Activated gamma-delta T cell treated with Interleukin-2 at 50 U/mL for 16 hours (primary cell): Measurements from ENCODE around the gene PARK7.

Experiments used
- DNase-seq: peaks from one replicate; pipeline ENCODE4 v3.0.0-alpha.2; 2020

PARK7 gene

DNA sequence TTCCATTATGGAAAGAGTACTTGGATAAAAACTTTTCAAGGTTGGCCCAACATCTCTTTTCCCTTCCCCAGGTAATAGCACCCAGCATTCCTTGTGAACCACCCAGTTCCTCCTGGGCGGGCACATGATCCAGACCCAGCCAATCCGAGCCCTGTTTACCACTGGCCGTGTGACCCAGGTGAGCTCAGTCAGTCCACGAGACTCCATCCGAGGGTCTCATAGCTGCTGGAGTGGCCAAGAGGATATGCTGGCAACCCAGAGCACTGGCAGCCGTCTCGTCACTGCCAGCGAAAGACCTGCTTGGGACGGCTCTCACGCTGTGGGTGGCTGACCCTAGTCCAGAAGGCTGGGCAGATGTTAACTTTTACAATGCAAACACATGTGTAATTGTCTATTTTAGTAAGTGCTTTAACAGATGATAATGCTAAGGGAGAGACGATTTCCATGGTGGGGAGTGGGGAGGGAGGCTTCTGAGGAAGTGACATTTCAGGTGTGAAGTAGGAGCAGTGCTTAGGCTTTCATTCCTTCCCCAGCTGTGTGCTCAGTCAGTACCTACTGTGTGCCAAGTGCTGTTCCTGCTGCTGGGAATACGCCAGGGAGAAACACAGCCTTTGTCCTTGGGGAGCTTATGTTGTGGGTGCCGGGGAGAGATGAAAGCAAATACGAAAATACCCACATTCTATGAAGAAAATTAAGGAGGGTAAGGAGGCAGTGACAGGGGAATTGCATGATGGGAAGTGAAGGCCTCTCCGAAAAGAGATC, 24.5 kb downstream of the PARK7 start:
- no peak for DNase-seq

GRCh38 chr1:7987528-7987927, 26.0 kb downstream of the PARK7 start:
- DNase-seq = no peak

DNA sequence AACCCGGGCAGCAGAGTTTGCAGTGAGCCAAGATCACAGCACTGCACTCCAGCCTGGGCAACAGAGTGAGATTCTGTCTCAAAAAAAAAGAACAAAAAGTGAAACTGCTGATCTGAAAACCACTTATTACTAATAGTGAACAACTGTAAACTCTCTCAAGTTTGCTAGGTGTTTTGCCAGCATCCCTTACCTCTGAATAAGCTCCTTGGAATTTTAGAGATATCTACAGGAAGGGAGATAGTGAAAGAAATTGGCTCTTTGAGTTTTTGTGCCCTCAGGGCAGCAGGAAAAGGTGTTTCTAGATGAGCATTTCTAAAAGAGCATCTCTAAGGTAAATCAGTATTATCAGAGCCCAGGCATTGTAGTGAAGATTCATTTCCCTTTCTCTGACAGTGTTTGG, 27.1 kb downstream of the PARK7 start:
- no peak for DNase-seq

GRCh38 chr1:7989762-7990428, 28.4 kb downstream of the PARK7 start:
- no peak for DNase-seq

GRCh38 chr1:7991504-7992440, 30.3 kb downstream of the PARK7 start:
- DNase-seq = no peak

DNA sequence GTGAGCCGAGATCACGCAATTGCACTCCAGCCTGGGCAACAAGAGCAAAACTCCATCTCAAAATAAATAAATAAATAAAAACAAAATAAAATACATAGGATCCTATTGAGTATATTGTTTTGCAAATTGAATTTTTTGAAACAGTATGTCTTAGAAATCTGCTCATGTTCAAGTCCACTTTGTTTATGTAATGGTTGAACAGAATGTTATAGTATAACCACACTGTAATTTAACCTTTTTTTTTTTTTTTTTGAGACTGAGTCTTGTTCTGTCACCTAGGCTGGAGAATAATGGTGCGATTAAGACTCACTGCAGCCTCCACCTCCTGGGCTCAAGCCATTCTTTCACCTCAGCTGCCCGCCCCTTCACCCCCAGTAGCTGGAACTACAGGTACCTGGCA, 31.4 kb downstream of the PARK7 start:
- DNase-seq = no peak

DNA sequence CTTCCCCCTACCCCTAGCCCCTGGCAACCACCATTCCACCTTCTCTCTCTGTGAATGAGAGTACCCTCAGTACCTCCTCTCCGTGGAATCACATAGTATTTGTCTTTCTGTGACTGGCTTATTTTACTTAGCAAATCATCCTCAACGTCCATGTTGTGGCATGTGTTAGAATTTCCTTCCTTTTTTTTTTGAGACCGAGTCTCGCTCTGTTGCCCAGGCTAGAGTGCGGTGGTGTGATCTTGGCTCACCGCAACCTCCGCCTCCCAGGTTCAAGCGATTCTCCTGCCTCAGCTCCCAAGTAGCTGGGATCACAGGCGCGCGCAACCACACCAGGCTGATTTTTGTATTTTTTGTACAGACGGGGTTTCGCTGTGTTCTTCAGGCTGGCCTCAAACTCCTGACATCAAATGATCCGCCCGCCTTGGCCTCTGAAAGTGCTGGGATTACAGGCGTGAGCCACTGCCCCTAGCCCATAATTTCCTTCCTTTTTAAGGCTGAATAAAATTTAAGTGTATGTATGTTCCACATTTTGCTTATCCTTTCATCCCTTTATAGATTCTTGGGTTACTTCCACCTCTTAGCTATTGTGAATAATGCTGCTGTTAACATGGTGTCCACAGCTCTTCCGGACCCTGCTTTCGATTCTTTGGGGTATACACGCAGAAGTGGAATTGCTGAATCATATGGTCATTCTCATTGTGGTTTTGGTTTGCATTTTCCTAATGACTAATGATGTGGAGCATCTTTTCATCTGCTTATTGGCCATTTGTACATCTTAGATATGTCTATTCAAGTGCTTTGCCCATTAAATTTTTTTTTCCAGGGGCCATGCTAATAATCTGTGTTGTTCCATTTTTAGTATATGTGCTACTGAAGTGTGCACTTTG, 32.3 kb downstream of the PARK7 start:
- no peak for DNase-seq

GRCh38 chr1:7994827-7995226, 33.3 kb downstream of the PARK7 start:
- no peak for DNase-seq

GRCh38 chr1:7995437-7995836, 33.9 kb downstream of the PARK7 start:
- no peak for DNase-seq

GRCh38 chr1:8002329-8002910, 40.9 kb downstream of the PARK7 start:
- DNase-seq = no peak

GRCh38 chr1:8002921-8003320, 41.4 kb downstream of the PARK7 start:
- no peak for DNase-seq

DNA sequence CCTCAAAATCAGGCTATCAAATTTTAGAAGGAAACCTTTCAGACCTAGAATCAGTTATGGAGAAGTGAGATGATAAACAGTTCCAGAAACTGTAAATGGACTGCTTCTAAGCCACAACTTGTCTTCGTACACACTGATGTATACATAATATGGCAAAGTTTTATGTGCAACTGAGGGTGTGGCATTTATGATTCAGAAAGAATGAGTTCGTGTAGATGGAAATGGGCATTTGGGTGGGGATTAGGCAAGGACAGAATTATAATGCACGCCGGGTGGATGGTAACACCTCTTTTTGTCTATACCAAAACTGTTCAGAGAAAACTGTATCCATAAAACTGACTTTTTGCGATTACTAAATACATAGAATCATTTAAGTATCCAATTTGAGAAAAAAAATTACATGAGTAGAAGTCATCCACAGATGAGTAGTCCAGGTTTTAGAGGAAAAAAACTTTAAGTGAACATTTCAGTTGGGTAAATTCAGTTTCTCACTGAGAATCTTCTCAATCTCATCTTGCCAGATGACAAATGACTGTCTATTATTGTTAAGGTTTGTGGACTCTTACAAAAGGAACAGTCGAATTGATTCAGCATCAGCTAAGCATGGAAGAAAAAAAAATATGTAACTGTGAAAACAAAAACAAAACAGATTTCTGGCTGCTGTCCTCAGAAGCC, 42.1 kb downstream of the PARK7 start:
- no peak for DNase-seq

- no peak for DNase-seq
These were observed 42.7 kb downstream of the PARK7 start for GRCh38 chr1:8004113-8004802.

DNA sequence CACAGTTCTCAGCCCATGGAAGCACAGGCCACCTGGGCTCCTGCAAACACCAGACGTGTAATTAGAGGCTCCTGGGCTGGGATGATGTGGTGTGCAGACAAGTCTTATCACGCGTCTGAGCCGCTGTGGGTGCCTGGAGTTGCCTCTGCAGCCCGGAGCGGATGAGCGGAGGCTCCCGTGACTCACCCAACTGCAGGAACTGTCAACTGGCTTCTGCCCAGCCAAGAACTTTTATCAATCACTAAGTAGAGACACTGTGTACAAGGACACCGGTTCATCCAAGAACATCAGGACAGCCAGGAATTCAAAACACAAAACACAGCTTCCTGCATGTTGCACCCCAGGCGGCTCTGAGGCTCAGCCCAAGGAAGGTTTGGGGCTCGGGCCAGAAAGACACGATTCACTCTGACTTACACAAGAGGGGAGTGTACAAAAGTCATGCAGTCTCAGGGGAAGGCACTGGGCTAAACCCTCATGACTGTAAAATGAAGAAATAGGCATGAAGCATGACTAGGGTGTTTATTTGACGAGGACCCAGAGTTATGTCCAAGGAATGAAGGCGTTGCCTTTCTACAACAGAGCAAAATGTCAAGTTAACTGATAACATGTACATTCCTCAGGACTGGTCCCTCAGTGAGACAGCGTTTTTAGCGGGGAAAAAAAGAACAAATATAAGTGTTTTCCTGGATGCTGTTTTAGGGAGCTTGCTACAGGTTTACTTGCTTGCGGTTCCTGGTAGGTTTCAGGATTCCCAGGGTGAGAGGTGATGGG, 43.5 kb downstream of the PARK7 start:
- DNase-seq = no peak

- DNase-seq = no peak
These were observed 44.8 kb downstream of the PARK7 start for GRCh38 chr1:8006037-8006963.

GRCh38 chr1:8009043-8010002, 47.8 kb downstream of the PARK7 start:
- no peak for DNase-seq

DNA sequence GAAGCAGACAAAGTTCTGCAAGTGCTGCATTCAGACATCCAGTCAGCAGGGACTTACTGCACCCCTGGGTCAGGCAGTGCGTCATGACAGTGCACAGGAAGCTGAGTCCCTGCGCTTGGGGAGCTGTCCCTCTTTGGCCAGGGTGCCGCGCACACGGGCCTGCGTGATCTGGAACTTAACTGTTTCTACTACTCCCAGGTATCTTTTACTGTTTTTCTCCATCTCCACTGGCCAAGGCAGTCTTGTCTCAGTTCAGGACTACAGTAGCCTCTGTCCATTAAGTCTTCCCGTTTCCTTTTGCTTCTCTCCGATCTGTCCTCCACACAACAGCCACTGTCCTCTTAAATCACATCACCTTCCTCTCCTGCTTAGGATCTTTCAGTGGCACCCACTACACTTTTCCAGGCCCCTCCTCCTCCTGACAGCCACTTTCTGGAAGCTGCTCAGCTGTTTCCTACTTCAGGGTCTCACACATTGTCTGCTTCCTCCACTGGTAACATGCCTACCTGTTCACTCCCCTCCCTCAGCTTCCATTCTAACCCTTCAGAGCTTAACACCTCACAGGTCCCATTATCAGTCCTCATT, 48.7 kb downstream of the PARK7 start:
- no peak for DNase-seq
